ENCODE measurements around the gene TMC1. TPM values are rescaled to one million over a fixed set of nuclear protein-coding genes. Genes with fewer than 3 reads are reported as not detected.

TMC1 gene
- total and polyA plus RNA-seq, 12 donors = 0.01 to 0.67 (median 0.43) TPM; not detected in 6

GRCh38 chr9:72598639-72599038 lies 77.2 kb downstream of the TMC1 start:
- DNase-seq (no peak), ATAC-seq (peak in 4 of 8 donors; percentile 39 to 52 (median 46))
- 41 to 48% methylated on average over 3 of the region's 3 CpGs for WGBS, 2 donors
- no peaks in the 10 kb centered on the region for H3K27me3 ChIP-seq
- no peak overlapping the region for H3K4me3 ChIP-seq
- no peaks in the 10 kb centered on the region for H3K9me3 ChIP-seq
- intact Hi-C loops (cut with DNase I) = loop anchor here in 6 of 10 donors (5.0 to 10.0 kb wide), 7 partner anchors 134 to 564 kb away; partner anchors contain the start of gene ZFAND5 (in 1 of the 6)
- peak overlapping the region in 1 of 10 donors; percentile 33 for H3K27ac ChIP-seq
- no peaks in the 10 kb centered on the region for H3K36me3 ChIP-seq
- peaks cover 0 to 10% (median 7%) of the 10 kb centered on the region in 9 donors for H3K4me1 ChIP-seq
- TF ChIP-seq CTCF (IDR thresholded peaks at IDR 0.05) = no peak

- 81 to 82% methylated on average over 5 of the region's 5 CpGs for WGBS, 2 donors
- no peak for DNase-seq
- intact Hi-C loops (cut with DNase I) = loop anchor here in 6 of 10 donors (5.0 to 10.0 kb wide), 8 partner anchors 65 to 565 kb away; partner anchors contain the start of gene ZFAND5 (in 1 of the 6)
These were observed 78.6 kb downstream of the TMC1 start for GRCh38 chr9:72599874-72600534.

GRCh38 chr9:72600671-72601070 lies 79.3 kb downstream of the TMC1 start:
- Histone ChIP-seq H3K4me3 (no peak overlapping the region), H3K9me3 (no peaks in the 10 kb centered on the region), H3K27ac (no peak overlapping the region), H3K4me1 (peaks cover 0 to 10% (median 7%) of the 10 kb centered on the region in 9 donors), H3K36me3 (no peaks in the 10 kb centered on the region), H3K27me3 (no peaks in the 10 kb centered on the region)
- TF ChIP-seq CTCF (IDR thresholded peaks at IDR 0.05) = no peak
- 95 to 96% methylated on average over 3 of the region's 3 CpGs for WGBS, 2 donors
- ATAC-seq (no peak), DNase-seq (no peak)
- intact Hi-C loops (cut with DNase I) = loop anchor here in 1 of 10 donors (10.0 kb wide), 1 partner anchor 64 kb away; no protein-coding TSS in a partner anchor

More at GRCh38 chr9:72599874-72600534, 78.6 kb downstream of the TMC1 start:
- no peak for ATAC-seq
- no peaks in the 10 kb centered on the region for H3K27me3 ChIP-seq
- no peak for TF ChIP-seq CTCF (IDR thresholded peaks at IDR 0.05)
- no peak overlapping the region for H3K27ac ChIP-seq
- H3K4me3 ChIP-seq = no peak overlapping the region
- peaks cover 0 to 10% (median 7%) of the 10 kb centered on the region in 9 donors for H3K4me1 ChIP-seq
- H3K9me3 ChIP-seq = no peaks in the 10 kb centered on the region
- H3K36me3 ChIP-seq = no peaks in the 10 kb centered on the region

- 77 to 92% methylated on average over 2 of the region's 2 CpGs for WGBS, 2 donors
- Histone ChIP-seq H3K36me3 (no peaks in the 10 kb centered on the region), H3K4me1 (peaks cover 0 to 10% (median 7%) of the 10 kb centered on the region in 9 donors), H3K27me3 (no peaks in the 10 kb centered on the region), H3K9me3 (no peaks in the 10 kb centered on the region), H3K27ac (no peak overlapping the region), H3K4me3 (no peak overlapping the region)
- no peak for TF ChIP-seq CTCF (IDR thresholded peaks at IDR 0.05)
- ATAC-seq (no peak), DNase-seq (no peak)
- intact Hi-C loops (cut with DNase I) = loop anchor here in 1 of 10 donors (10.0 kb wide), 1 partner anchor 63 kb away; no protein-coding TSS in a partner anchor
These were observed 80.2 kb downstream of the TMC1 start for GRCh38 chr9:72601615-72602014.
